Kasumi-1 (cell line): Measurements from ENCODE around the gene PROZ.

Source experiments
- DNase-seq, 2 experiments: peaks; one replicate each; lab custom pipeline; 2025; lab: John Stamatoyannopoulos, UW

The PROZ gene

GRCh38 chr13:113140677-113141600 lies 17.5 kb upstream of the PROZ start:
- no peak for DNase-seq

GRCh38 chr13:113141601-113141970 lies 16.9 kb upstream of the PROZ start:
- DNase-seq = no peak

- no peak for DNase-seq
Measured at GRCh38 chr13:113142876-113143275, 15.6 kb upstream of the PROZ start.

GRCh38 chr13:113143466-113144254 lies 14.8 kb upstream of the PROZ start:
- no peak for DNase-seq

GRCh38 chr13:113144255-113144629 lies 14.2 kb upstream of the PROZ start:
- no peak for DNase-seq

- no peak for DNase-seq
Measured at GRCh38 chr13:113145496-113145895, 13.0 kb upstream of the PROZ start.

- DNase-seq = no peak
Measured at GRCh38 chr13:113145911-113146598, 12.4 kb upstream of the PROZ start.

- DNase-seq = no peak
Measured at GRCh38 chr13:113146750-113147149, 11.7 kb upstream of the PROZ start.

GRCh38 chr13:113147206-113147605 lies 11.2 kb upstream of the PROZ start:
- DNase-seq = no peak

- DNase-seq = no peak
Measured at GRCh38 chr13:113148407-113148806, 10.0 kb upstream of the PROZ start.

GRCh38 chr13:113148940-113149503 lies 9.4 kb upstream of the PROZ start:
- DNase-seq = no peak

GRCh38 chr13:113149711-113150549 lies 8.5 kb upstream of the PROZ start:
- no peak for DNase-seq

- no peak for DNase-seq
Measured at GRCh38 chr13:113150550-113151365, 7.7 kb upstream of the PROZ start.

GRCh38 chr13:113151745-113152690 lies 6.4 kb upstream of the PROZ start:
- DNase-seq = no peak

- DNase-seq = no peak
Measured at GRCh38 chr13:113152691-113152983, 5.8 kb upstream of the PROZ start.

- no peak for DNase-seq
Measured at GRCh38 chr13:113152984-113153809, 5.3 kb upstream of the PROZ start.

- DNase-seq = peak; percentile 37 to 42
Measured at GRCh38 chr13:113153810-113154748, 4.4 kb upstream of the PROZ start.
